OCI-LY1 (cell line): ENCODE results near the gene TRAPPC14.

Experiments used
- H2AFZ ChIP-seq: fragments of 200-600 bp; sonication (generic), shearing (Covaris generic); 2 replicates; pipeline ENCODE4 v1.6.0; 2014; ENCODE audit warnings: antibody characterized with exemption, mild to moderate bottlenecking, low read length
- H3F3A ChIP-seq: fragments of 200-600 bp; sonication (generic), shearing (Covaris generic); 2 replicates; pipeline ENCODE4 v1.6.0; 2014; ENCODE audit warnings: mild to moderate bottlenecking, antibody characterized with exemption, low read length, moderate library complexity; ENCODE audit not compliant: insufficient read depth
- H3K27ac ChIP-seq: fragments of 200-600 bp; sonication (generic); 2 replicates; pipeline ENCODE4 v1.5.1; 2014; ENCODE audit warnings: low read length, mixed run types, mild to moderate bottlenecking, low read depth; ENCODE audit not compliant: poor library complexity, severe bottlenecking
- H3K27me3 ChIP-seq: fragments of 200-600 bp; sonication (generic); 2 replicates; pipeline ENCODE4 v1.6.0; 2014; ENCODE audit warnings: antibody characterized with exemption, mild to moderate bottlenecking, low read length, moderate library complexity; ENCODE audit not compliant: insufficient read depth
- H3K36me3 ChIP-seq: fragments of 200-600 bp; sonication (generic); 2 replicates; pipeline ENCODE4 v1.6.1; 2014; ENCODE audit warnings: mild to moderate bottlenecking, antibody characterized with exemption, low read length, moderate library complexity, mixed read lengths; ENCODE audit not compliant: insufficient read depth
- H3K4me1 ChIP-seq: fragments of 200-600 bp; sonication (generic); 2 replicates; pipeline ENCODE4 v1.5.1; 2014; ENCODE audit warnings: mild to moderate bottlenecking, low read length, moderate library complexity; ENCODE audit not compliant: insufficient read depth, severe bottlenecking
- H3K4me2 ChIP-seq: fragments of 200-600 bp; sonication (generic), shearing (Covaris generic); 2 replicates; pipeline ENCODE4 v1.6.1; 2014; ENCODE audit warnings: low read length
- H3K4me3 ChIP-seq: fragments of 200-600 bp; sonication (generic); 2 replicates; pipeline ENCODE4 v1.5.1; 2014; ENCODE audit warnings: low read length, low read depth, mild to moderate bottlenecking, mixed read lengths; ENCODE audit not compliant: poor library complexity, severe bottlenecking
- H3K79me2 ChIP-seq: fragments of 200-600 bp; shearing (Covaris generic); 2 replicates; pipeline ENCODE4 v1.6.1; 2016; ENCODE audit warnings: mixed run types, low read length, mixed read lengths; ENCODE audit not compliant: insufficient read depth
- H3K9ac ChIP-seq: fragments of 200-600 bp; sonication (generic), shearing (Covaris generic); 2 replicates; pipeline ENCODE4 v1.6.1; 2014; ENCODE audit warnings: mild to moderate bottlenecking, low read length, mixed read lengths
- H3K9me2 ChIP-seq: fragments of 200-600 bp; sonication (generic), shearing (Covaris generic); 2 replicates; pipeline ENCODE4 v1.6.1; 2014; ENCODE audit warnings: low read depth, mild to moderate bottlenecking, low read length, mixed read lengths
- H3K9me3 ChIP-seq: fragments of 200-600 bp; shearing (Covaris generic); 2 replicates; pipeline ENCODE4 v1.6.1; 2014; ENCODE audit warnings: low read length, mixed read lengths
- H4K20me1 ChIP-seq: fragments of 200-600 bp; sonication (generic), shearing (Covaris generic); 2 replicates; pipeline ENCODE4 v1.6.0; 2016; ENCODE audit warnings: mild to moderate bottlenecking, low read length; ENCODE audit not compliant: insufficient read depth
- EZH2 ChIP-seq: fragments of 200-600 bp; sonication (generic), shearing (Covaris generic); IDR thresholded peaks from 2 replicates; pipeline ENCODE4 v1.8.0; 2017; ENCODE audit warnings: borderline replicate concordance, mixed run types, mild to moderate bottlenecking, antibody characterized with exemption, low read length, moderate library complexity, mixed read lengths
- TF ChIP-seq, protein P1 (sequence below): fragments of 200-600 bp; sonication (generic), shearing (Covaris generic); IDR thresholded peaks from 2 replicates; pipeline ENCODE4 v1.5.1; 2017; ENCODE audit warnings: mild to moderate bottlenecking, antibody characterized with exemption, low read length, moderate library complexity, mixed read lengths

The TRAPPC14 gene

DNA sequence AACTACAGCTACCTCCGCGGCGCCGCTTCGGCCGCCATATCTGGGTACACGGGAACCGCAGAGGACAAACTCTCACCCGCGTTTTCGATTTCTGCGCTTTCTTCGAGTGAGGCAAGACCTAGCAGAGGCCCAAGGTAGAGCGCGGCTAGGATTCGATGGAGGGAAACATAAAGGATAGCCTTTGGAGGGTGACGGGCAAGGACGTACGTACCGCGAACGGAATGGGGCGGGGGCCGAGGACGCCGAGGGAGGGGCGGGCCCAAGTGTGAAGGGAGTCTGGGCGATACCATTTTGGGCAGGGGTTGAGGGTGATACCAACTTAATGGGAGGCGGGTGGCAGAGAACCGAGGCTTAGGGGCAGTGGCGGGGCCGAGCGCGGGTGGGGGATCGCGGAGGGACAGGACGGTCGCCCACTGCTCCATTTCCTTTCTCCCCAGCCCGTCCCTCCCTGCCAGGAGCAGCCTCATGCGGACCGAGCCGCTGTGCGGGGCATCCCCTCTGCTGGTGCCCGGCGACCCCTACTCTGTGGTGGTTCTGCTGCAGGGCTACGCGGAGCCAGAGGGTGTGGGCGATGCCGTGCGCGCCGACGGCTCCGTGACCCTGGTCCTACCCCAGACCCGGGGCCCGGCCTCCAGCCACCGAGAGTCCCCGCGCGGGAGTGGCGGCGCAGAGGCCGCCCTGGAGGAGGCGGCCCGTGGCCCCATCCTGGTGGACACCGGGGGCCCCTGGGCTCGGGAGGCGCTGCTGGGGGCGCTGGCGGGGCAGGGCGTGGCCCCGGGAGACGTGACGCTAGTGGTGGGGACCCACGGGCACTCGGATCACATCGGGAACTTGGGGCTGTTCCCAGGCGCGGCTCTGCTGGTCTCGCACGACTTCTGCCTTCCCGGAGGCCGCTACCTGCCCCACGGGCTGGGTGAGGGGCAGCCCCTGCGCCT is 31.3 kb downstream of the TRAPPC14 start, which contains the start of gene MBLAC1:
TSS of gene MBLAC1 (plus strand) at position 37 of the 935 bp plus-strand sequence. CDS start at position 466, 429 bp downstream.
- peaks cover 39% of the 10 kb centered on the region for H3K4me1 ChIP-seq
- H3K27me3 ChIP-seq, result no peaks in the 10 kb centered on the region
- H3K4me2 ChIP-seq, result peak within 1 kb of the TSS; percentile 70
- H4K20me1 ChIP-seq, result no peaks in the 10 kb centered on the region
- H3K79me2 ChIP-seq, result no peaks in the 10 kb centered on the region
- H2AFZ ChIP-seq, result no peak within 1 kb of the TSS
- H3K9me2 ChIP-seq, result no peaks in the 10 kb centered on the region
- peak within 1 kb of the TSS; percentile 94 for H3K27ac ChIP-seq
- H3K9me3 ChIP-seq, result no peaks in the 10 kb centered on the region
- peak within 1 kb of the TSS; percentile 84 for H3K9ac ChIP-seq
- TF ChIP-seq, protein P1, sequence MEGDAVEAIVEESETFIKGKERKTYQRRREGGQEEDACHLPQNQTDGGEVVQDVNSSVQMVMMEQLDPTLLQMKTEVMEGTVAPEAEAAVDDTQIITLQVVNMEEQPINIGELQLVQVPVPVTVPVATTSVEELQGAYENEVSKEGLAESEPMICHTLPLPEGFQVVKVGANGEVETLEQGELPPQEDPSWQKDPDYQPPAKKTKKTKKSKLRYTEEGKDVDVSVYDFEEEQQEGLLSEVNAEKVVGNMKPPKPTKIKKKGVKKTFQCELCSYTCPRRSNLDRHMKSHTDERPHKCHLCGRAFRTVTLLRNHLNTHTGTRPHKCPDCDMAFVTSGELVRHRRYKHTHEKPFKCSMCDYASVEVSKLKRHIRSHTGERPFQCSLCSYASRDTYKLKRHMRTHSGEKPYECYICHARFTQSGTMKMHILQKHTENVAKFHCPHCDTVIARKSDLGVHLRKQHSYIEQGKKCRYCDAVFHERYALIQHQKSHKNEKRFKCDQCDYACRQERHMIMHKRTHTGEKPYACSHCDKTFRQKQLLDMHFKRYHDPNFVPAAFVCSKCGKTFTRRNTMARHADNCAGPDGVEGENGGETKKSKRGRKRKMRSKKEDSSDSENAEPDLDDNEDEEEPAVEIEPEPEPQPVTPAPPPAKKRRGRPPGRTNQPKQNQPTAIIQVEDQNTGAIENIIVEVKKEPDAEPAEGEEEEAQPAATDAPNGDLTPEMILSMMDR, result no peak
- no peak for TF ChIP-seq EZH2
- peak within 1 kb of the TSS; percentile 70 for H3K4me3 ChIP-seq
- no peaks in the 10 kb centered on the region for H3F3A ChIP-seq
- peaks cover 18% of the 10 kb centered on the region; the same call in 1 of the 2 replicates for H3K36me3 ChIP-seq

DNA sequence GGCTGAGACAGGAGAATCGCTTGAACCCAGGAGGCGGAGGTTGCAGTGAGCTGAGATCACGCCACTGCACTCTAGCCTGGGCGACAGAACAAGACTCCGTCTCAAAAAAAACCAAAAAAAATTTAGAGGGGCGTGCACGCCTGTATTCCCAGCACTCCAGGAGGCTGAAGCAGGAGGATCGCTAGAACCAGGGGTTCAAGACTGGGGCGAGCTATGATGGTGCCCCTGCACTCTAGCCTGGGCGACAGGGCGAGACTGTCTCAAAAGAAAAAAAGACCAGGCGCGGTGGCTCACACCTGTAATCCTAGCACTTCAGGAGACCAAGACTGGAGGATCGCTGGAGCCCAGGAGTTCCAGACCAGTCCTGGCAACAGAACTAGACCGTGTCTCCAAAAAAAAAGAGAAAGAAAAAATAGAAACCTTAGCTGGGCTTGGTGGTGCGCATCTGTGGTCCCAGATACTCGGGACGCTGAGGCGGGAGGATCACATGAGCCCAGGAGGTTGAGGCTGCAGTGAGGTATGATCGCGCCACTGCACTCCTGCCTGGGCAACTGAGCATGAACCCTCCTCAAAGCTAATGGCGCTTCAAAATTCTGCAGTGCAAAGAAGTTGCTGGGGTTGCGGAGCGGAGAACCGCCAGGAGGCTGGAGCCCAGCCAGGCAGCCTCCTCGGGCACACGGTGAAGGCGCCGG is 32.1 kb downstream of the TRAPPC14 start:
- Histone ChIP-seq H3K4me1 (peaks cover 43% of the 10 kb centered on the region), H2AFZ (no peak overlapping the region), H3K9me3 (no peaks in the 10 kb centered on the region)

More for the DNA sequence above, 32.1 kb downstream of the TRAPPC14 start:
- Histone ChIP-seq H3K27ac (peak overlapping the region; percentile 94), H3K4me3 (peak overlapping the region; percentile 70), H3F3A (no peaks in the 10 kb centered on the region), H3K9ac (peak overlapping the region; percentile 84), H3K27me3 (no peaks in the 10 kb centered on the region), H3K9me2 (no peaks in the 10 kb centered on the region), H3K36me3 (peaks cover 18% of the 10 kb centered on the region; the same call in 1 of the 2 replicates), H3K79me2 (no peaks in the 10 kb centered on the region), H3K4me2 (peak overlapping the region; percentile 70), H4K20me1 (no peaks in the 10 kb centered on the region)
- TF ChIP-seq EZH2, result no peak
- TF ChIP-seq, protein P1, result no peak
